ENCODE results near the gene EPB41L1.

GRCh38 chr20:36267605-36268381 lies 113.3 kb downstream of the EPB41L1 start:
- TF ChIP-seq TAF1 (IDR thresholded peaks at IDR 0.05; ENCODE audit: low read depth) (no peak), YY1 (IDR thresholded peaks at IDR 0.05; ENCODE audit: low read depth) (no peak), TEAD4 (IDR thresholded peaks at IDR 0.05) (no peak), EGR1 (IDR thresholded peaks at IDR 0.05) (no peak), CEBPB (IDR thresholded peaks at IDR 0.05) (no peak), RAD21 (IDR thresholded peaks at IDR 0.05; ENCODE audit: low read depth) (no peak), NFIC (IDR thresholded peaks at IDR 0.05) (no peak), USF1 (IDR thresholded peaks at IDR 0.05) (no peak)
- TF ChIP-seq, protein P1, sequence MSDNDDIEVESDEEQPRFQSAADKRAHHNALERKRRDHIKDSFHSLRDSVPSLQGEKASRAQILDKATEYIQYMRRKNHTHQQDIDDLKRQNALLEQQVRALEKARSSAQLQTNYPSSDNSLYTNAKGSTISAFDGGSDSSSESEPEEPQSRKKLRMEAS (IDR thresholded peaks at IDR 0.05): no peak
- TF ChIP-seq, protein P2, sequence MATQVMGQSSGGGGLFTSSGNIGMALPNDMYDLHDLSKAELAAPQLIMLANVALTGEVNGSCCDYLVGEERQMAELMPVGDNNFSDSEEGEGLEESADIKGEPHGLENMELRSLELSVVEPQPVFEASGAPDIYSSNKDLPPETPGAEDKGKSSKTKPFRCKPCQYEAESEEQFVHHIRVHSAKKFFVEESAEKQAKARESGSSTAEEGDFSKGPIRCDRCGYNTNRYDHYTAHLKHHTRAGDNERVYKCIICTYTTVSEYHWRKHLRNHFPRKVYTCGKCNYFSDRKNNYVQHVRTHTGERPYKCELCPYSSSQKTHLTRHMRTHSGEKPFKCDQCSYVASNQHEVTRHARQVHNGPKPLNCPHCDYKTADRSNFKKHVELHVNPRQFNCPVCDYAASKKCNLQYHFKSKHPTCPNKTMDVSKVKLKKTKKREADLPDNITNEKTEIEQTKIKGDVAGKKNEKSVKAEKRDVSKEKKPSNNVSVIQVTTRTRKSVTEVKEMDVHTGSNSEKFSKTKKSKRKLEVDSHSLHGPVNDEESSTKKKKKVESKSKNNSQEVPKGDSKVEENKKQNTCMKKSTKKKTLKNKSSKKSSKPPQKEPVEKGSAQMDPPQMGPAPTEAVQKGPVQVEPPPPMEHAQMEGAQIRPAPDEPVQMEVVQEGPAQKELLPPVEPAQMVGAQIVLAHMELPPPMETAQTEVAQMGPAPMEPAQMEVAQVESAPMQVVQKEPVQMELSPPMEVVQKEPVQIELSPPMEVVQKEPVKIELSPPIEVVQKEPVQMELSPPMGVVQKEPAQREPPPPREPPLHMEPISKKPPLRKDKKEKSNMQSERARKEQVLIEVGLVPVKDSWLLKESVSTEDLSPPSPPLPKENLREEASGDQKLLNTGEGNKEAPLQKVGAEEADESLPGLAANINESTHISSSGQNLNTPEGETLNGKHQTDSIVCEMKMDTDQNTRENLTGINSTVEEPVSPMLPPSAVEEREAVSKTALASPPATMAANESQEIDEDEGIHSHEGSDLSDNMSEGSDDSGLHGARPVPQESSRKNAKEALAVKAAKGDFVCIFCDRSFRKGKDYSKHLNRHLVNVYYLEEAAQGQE (IDR thresholded peaks at IDR 0.05; ENCODE audit: low read depth): no peak

Measured in Ishikawa (cell line).